Neural progenitor cell (in vitro differentiated cells): Measurements from ENCODE around the gene HK1. TPM values are rescaled to one million over a fixed set of nuclear protein-coding genes. Genes with fewer than 3 reads are reported as not detected.
"Not testable (repeated sequence)": the region's sequence is repeated elsewhere in the genome, so short reads cannot be mapped to it uniquely, and the experiment has no call there.

Experiments used
- DNase-seq: peaks from one replicate; pipeline ENCODE4 v3.0.0-alpha.2; 2016; ENCODE audit warnings: low spot score
- H2AFZ ChIP-seq: fragments of 200-600 bp; sonication (generic); replicated peaks from 2 replicates; pipeline ENCODE4 v1.6.1; 2016; ENCODE audit warnings: antibody characterized with exemption
- H3F3A ChIP-seq: fragments of 200-600 bp; sonication (generic); 2 replicates; pipeline ENCODE4 v1.6.1; 2016; ENCODE audit warnings: antibody characterized with exemption, low read depth
- H3K27ac ChIP-seq: fragments of 200-600 bp; sonication (generic); 2 replicates; pipeline ENCODE4 v1.5.1; 2016; ENCODE audit warnings: mild to moderate bottlenecking
- H3K27me3 ChIP-seq: fragments of 200-600 bp; sonication (generic); 2 replicates; pipeline ENCODE4 v1.6.1; 2016; ENCODE audit warnings: mild to moderate bottlenecking, moderate library complexity
- H3K36me3 ChIP-seq: fragments of 200-600 bp; sonication (generic); 2 replicates; pipeline ENCODE4 v1.5.1; 2016
- H3K4me1 ChIP-seq: fragments of 200-600 bp; sonication (generic); 2 replicates; pipeline ENCODE4 v1.6.1; 2016; ENCODE audit warnings: mixed run types
- H3K4me2 ChIP-seq: fragments of 200-600 bp; sonication (generic); 2 replicates; pipeline ENCODE4 v1.6.1; 2016
- H3K4me3 ChIP-seq: fragments of 200-600 bp; sonication (generic); 2 replicates; pipeline ENCODE4 v1.5.1; 2016
- H3K79me2 ChIP-seq: fragments of 200-600 bp; sonication (generic); 2 replicates; pipeline ENCODE4 v1.6.1; 2016; ENCODE audit warnings: low read depth
- H3K9ac ChIP-seq: fragments of 200-600 bp; sonication (generic); 2 replicates; pipeline ENCODE4 v1.6.1; 2016
- H3K9me3 ChIP-seq: fragments of 200-600 bp; sonication (generic); 2 replicates; pipeline ENCODE4 v1.5.1; 2016; ENCODE audit warnings: low read depth
- H4K20me1 ChIP-seq: fragments of 200-600 bp; sonication (generic); 2 replicates; pipeline ENCODE4 v1.6.1; 2016; ENCODE audit warnings: low read depth
- H3K27ac Mint-ChIP-seq: 3 replicates; pipeline ENCODE4 v1.8.0; 2021; ENCODE audit warnings: mixed read lengths
- H3K27me3 Mint-ChIP-seq: 2 replicates; pipeline ENCODE4 v1.8.0; 2022; ENCODE audit warnings: low read depth, mild to moderate bottlenecking, inconsistent platforms, moderate library complexity, mixed read lengths; ENCODE audit not compliant: insufficient read depth
- H3K36me3 Mint-ChIP-seq: 3 replicates; pipeline ENCODE4 v1.8.0; 2021; ENCODE audit warnings: mixed read lengths
- H3K4me1 Mint-ChIP-seq: 3 replicates; pipeline ENCODE4 v1.8.0; 2021; ENCODE audit warnings: mixed read lengths
- H3K4me3 Mint-ChIP-seq: 3 replicates; pipeline ENCODE4 v1.8.0; 2021; ENCODE audit warnings: mild to moderate bottlenecking, moderate library complexity, mixed read lengths
- H3K9me3 Mint-ChIP-seq: 3 replicates; pipeline ENCODE4 v1.8.0; 2020; ENCODE audit warnings: mixed read lengths
- EZH2 ChIP-seq: fragments of 200-600 bp; sonication (generic); IDR thresholded peaks from 2 replicates; pipeline ENCODE4 v1.6.1; 2017; ENCODE audit warnings: antibody characterized with exemption, mild to moderate bottlenecking, moderate library complexity
- EZH2phosphoT487 ChIP-seq: fragments of 200-600 bp; sonication (generic); IDR thresholded peaks from 2 replicates; pipeline ENCODE4 v1.6.1; 2017; ENCODE audit warnings: antibody characterized with exemption
- total RNA-seq: library from RNA; depleted of rRNA; stranded (reverse); fragments of >200 nt; gene quantifications from 2 replicates; pipeline ENCODE4 v1.2.3, GENCODE V29; 2015; ENCODE audit warnings: low replicate concordance
- TF ChIP-seq, protein P1 (sequence below): fragments of 200-600 bp; sonication (generic); IDR thresholded peaks from 2 replicates; pipeline ENCODE4 v1.5.1; 2017; ENCODE audit warnings: antibody characterized with exemption, mild to moderate bottlenecking

HK1 gene
- total RNA-seq, 1 donor from 2014 or later = 30.1 TPM

DNA sequence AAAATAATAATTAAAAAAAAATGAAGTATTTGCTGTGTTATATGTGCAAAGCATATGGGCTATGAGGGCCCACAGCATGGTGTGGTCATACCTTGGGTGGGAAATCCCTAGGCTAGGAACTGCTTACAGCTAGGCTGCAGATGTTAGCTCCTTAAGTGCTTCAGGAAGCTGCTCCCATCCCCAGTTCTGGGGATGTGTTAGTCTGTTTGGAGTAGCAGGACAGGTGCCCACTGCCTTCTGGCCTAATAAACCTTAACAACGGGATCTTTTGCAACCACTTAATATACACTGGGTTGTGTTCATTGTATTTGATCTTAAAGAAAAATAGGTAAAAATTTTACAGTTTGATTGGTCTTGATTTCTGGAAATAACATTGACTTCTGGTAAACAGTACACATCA is 46.3 kb downstream of the HK1 start:
- H3K27me3 ChIP-seq = no peaks in the 10 kb centered on the region

DNA sequence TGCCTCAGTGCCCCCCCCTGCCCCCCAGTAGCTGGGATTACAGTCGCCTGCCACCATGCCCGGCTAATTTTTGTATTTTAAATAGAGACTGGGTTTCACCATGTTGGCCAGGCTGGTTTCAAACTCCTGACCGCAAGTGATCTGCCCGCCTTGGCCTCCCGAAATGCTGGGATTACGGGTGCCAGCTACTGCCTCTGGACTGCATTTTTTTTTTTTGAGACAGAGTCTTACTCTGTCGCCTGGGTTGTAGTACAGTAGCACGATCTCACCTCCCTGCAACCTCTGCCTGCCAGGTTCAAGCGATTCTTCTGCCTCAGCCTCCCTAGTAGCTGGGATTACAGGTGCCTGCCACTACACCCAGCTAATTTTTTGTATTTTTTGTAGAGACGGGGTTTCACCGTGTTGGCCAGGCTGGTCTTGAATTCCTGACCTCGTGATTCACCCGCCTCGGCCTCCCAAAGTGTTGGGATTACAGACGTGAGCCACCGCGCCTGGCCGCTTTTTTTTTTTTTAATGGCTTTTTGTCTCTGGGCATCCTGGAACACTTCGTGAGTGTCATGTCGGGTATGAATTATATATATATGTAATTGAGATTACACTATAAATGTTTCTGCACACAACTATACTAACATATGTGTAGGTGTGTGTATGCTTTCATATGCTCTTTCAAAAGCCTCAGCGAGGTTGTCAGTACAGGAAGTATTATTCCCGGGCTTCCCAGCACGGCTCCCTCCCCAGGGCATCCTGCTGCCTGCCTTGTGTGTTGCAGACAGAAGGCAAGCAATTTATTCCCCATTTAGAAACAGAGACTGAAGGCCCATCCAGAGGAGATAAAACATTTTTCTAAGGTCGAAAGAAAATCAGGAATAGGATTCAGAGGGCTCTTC is 47.6 kb downstream of the HK1 start:
- Histone ChIP-seq H3K4me1 (peaks cover 32% of the 10 kb centered on the region), H3F3A (peaks cover 19% of the 10 kb centered on the region), H3K4me3 (peak overlapping the region; percentile 7), H3K79me2 (peaks cover 83% of the 10 kb centered on the region), H3K4me2 (peak overlapping the region; percentile 64)
- H3K4me3 Mint-ChIP-seq, H3K36me3 Mint-ChIP-seq, H3K36me3 ChIP-seq, H3K27me3 Mint-ChIP-seq, H2AFZ ChIP-seq, H3K9ac ChIP-seq, H3K9me3 Mint-ChIP-seq, H4K20me1 ChIP-seq, H3K27ac ChIP-seq, H3K27me3 ChIP-seq, H3K9me3 ChIP-seq: not testable (repeated sequence)
- peak; percentile 61 for DNase-seq
- H3K4me1 Mint-ChIP-seq = peaks cover 46% of the 10 kb centered on the region
- peak overlapping the region; percentile 86 for H3K27ac Mint-ChIP-seq

More for the DNA sequence above, 46.3 kb downstream of the HK1 start:
- Histone ChIP-seq H4K20me1 (peaks cover 18% of the 10 kb centered on the region), H3K27ac (no peak overlapping the region), H3K9ac (no peak overlapping the region), H3K4me3 (no peak overlapping the region), H3K4me1 (peaks cover 30% of the 10 kb centered on the region), H3K9me3 (no peaks in the 10 kb centered on the region), H3F3A (peaks cover 19% of the 10 kb centered on the region), H3K79me2 (peaks cover 87% of the 10 kb centered on the region), H3K4me2 (no peak overlapping the region), H2AFZ (no peak overlapping the region), H3K36me3 (no peaks in the 10 kb centered on the region)
- Mint-ChIP-seq H3K9me3 (no peaks in the 10 kb centered on the region), H3K36me3 (no peaks in the 10 kb centered on the region), H3K4me1 (peaks cover 46% of the 10 kb centered on the region), H3K4me3 (no peak overlapping the region), H3K27ac (no peak overlapping the region), H3K27me3 (no peaks in the 10 kb centered on the region)
- TF ChIP-seq EZH2 = no peak
- TF ChIP-seq, protein P1, sequence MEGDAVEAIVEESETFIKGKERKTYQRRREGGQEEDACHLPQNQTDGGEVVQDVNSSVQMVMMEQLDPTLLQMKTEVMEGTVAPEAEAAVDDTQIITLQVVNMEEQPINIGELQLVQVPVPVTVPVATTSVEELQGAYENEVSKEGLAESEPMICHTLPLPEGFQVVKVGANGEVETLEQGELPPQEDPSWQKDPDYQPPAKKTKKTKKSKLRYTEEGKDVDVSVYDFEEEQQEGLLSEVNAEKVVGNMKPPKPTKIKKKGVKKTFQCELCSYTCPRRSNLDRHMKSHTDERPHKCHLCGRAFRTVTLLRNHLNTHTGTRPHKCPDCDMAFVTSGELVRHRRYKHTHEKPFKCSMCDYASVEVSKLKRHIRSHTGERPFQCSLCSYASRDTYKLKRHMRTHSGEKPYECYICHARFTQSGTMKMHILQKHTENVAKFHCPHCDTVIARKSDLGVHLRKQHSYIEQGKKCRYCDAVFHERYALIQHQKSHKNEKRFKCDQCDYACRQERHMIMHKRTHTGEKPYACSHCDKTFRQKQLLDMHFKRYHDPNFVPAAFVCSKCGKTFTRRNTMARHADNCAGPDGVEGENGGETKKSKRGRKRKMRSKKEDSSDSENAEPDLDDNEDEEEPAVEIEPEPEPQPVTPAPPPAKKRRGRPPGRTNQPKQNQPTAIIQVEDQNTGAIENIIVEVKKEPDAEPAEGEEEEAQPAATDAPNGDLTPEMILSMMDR = no peak
- no peak for DNase-seq

DNA sequence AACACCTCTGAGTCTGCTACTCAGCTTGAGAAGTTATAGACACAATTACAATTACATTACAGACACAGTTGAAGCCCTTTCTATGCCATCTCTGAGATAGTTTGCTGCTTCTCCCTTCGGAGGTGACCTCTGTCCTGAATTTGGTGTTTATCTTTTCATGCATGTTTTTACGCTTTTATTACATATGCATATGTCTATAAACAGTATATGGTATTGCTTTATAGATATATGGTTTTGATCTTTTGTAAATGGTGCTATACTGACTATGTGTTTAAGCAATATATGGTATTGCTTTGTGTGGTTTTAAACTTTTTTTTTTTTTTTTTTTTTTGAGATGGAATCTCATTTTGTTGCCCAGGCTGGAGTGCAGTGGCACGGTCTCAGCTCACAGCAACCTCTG is 48.4 kb downstream of the HK1 start:
- Histone ChIP-seq H3K4me3 (no peak overlapping the region), H4K20me1 (peaks cover 7% of the 10 kb centered on the region), H3K4me1 (peaks cover 32% of the 10 kb centered on the region), H3K79me2 (peaks cover 77% of the 10 kb centered on the region), H3K27me3 (no peaks in the 10 kb centered on the region), H3K36me3 (no peaks in the 10 kb centered on the region), H3K9me3 (no peaks in the 10 kb centered on the region), H2AFZ (no peak overlapping the region), H3K4me2 (peak overlapping the region; percentile 64), H3F3A (peaks cover 19% of the 10 kb centered on the region), H3K9ac (no peak overlapping the region), H3K27ac (no peak overlapping the region)
- Mint-ChIP-seq H3K9me3 (no peaks in the 10 kb centered on the region), H3K4me1 (peaks cover 46% of the 10 kb centered on the region), H3K27ac (no peak overlapping the region), H3K27me3 (no peaks in the 10 kb centered on the region), H3K4me3 (no peak overlapping the region), H3K36me3 (no peaks in the 10 kb centered on the region)
- TF ChIP-seq EZH2 = no peak
- no peak for DNase-seq

DNA sequence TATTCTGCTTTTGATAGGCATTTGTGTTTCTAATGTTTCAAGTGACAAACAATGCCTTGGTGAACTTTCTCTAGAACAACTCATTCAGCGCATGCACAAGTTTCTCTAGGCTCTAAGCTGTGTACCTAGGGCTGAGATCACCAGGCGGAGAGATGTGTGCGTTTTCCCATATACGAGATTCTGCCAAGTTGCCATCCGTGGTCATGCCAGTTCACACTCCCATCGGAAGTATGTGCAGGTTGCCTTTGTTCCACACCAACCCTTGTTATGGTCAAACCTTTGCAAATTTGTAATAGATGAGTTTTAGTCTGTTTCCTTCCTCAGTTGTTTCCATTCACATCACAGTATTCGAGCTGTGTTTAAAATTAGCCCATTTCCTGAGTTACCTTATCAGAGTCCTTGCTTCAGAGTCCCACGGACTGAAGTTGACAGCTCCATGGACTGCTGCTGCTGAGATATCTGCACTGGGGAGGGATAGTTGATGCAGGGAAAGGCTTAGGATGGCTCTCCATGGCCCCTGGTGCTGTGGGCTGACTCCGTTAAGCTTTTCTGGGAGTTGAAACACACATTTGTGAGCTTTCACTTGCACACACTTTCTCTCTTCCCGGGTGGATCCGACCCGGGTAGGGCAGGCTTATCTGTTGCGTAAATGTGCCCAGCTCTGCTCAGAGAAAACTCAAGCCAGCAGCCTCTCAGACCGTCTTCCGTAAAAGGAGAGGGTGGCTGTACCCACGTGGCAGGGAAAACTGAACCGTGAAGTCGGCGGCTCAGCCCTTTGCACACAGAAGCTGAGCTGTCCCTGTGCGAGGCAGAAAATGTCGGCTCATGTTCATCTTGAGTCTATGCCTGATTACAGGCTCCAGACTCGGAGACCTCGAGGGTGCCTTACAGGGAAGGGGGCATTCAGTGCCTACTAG is 49.4 kb downstream of the HK1 start:
- no peak overlapping the region for H3K9ac ChIP-seq
- no peaks in the 10 kb centered on the region for H3K36me3 Mint-ChIP-seq
- no peak overlapping the region for H3K27ac Mint-ChIP-seq
- no peak overlapping the region for H3K4me3 Mint-ChIP-seq
- no peaks in the 10 kb centered on the region for H3K27me3 ChIP-seq
- no peaks in the 10 kb centered on the region for H3K36me3 ChIP-seq
- no peaks in the 10 kb centered on the region for H3K9me3 Mint-ChIP-seq
- peaks cover 45% of the 10 kb centered on the region for H3K4me1 Mint-ChIP-seq
- H2AFZ ChIP-seq = no peak overlapping the region
- TF ChIP-seq, protein P1 = no peak
- TF ChIP-seq EZH2 = no peak
- TF ChIP-seq EZH2phosphoT487 = no peak
- H3K4me3 ChIP-seq = no peak overlapping the region
- peaks cover 19% of the 10 kb centered on the region for H3F3A ChIP-seq
- H3K4me2 ChIP-seq = peak overlapping the region; percentile 6
- H4K20me1 ChIP-seq = peaks cover 9% of the 10 kb centered on the region
- H3K79me2 ChIP-seq = peaks cover 67% of the 10 kb centered on the region
- DNase-seq = no peak
- H3K9me3 ChIP-seq = no peaks in the 10 kb centered on the region
- no peak overlapping the region for H3K27ac ChIP-seq
- peaks cover 32% of the 10 kb centered on the region for H3K4me1 ChIP-seq
- no peaks in the 10 kb centered on the region for H3K27me3 Mint-ChIP-seq
